Subcutaneous adipose tissue (tissue), 4 donors: ENCODE measurements around the gene GMIP. TPM values are rescaled to one million over a fixed set of nuclear protein-coding genes. Genes with fewer than 3 reads are reported as not detected.

Experiments used
- CTCF ChIP-seq: fragments of 450-650 bp; IDR thresholded peaks from one replicate; pipeline ENCODE4 v1.5.1; 2016; ENCODE audit warnings: low read depth, mild to moderate bottlenecking, control low read depth, antibody characterized with exemption, moderate library complexity
- total RNA-seq, 4 donors: library from RNA; depleted of rRNA; stranded (reverse); fragments of >200 nt; gene quantifications; one replicate each; pipeline ENCODE4 v1.1.0, GENCODE V29; 2016

Gene GMIP
- total RNA-seq = 10 to 100 TPM in 3 of 4 donors, 1 to 10 TPM in 1; 5.2 to 18.9 (median 16.5) TPM

- TF ChIP-seq CTCF = no peak
Observed at GRCh38 chr19:19643158-19644053, at the start of gene GMIP. GMIP (minus strand) TSS chr19:19643657; CDS start chr19:19643529, 128 bp downstream.

- TF ChIP-seq CTCF = no peak
Observed at GRCh38 chr19:19691683-19692082, 48.2 kb upstream of the GMIP start.

- no peak for TF ChIP-seq CTCF
Observed at GRCh38 chr19:19687090-19687489, 43.6 kb upstream of the GMIP start.

- TF ChIP-seq CTCF = no peak
Observed at GRCh38 chr19:19686580-19686979, 43.1 kb upstream of the GMIP start.

- no peak for TF ChIP-seq CTCF
Observed at GRCh38 chr19:19679176-19680073, 36.0 kb upstream of the GMIP start.

GRCh38 chr19:19677579-19677978 lies 34.1 kb upstream of the GMIP start:
- no peak for TF ChIP-seq CTCF

- TF ChIP-seq CTCF = no peak
Observed at GRCh38 chr19:19674315-19674714, 30.9 kb upstream of the GMIP start.
